ENCODE data around the gene ADAM12.

The ADAM12 gene

DNA sequence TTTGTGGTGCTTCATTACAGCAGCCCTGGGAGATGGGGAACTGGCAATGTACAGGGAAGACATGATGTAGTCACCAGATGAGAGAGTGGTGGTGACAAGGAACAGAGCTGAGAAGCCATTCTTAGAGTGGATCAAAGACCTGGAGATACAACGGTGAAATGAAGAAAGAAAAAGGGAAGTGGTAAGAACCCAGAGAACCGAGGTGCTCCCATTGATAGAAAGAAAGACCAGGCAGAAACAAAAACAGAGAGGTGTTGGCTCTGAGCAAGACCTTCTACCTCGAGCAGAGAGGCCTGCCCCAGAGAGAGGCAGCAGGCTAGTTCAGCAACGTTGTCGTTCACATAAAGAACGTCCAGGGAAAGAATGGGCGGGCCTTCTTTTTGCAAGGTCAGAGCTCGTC, 186.7 kb downstream of the ADAM12 start:
- DNase-seq (ENCODE audit: low read depth): no peak
- H3K4me3 ChIP-seq (replicated peaks; ENCODE audit: low read depth, low read length): no peak overlapping the region
- TF ChIP-seq, protein P1, sequence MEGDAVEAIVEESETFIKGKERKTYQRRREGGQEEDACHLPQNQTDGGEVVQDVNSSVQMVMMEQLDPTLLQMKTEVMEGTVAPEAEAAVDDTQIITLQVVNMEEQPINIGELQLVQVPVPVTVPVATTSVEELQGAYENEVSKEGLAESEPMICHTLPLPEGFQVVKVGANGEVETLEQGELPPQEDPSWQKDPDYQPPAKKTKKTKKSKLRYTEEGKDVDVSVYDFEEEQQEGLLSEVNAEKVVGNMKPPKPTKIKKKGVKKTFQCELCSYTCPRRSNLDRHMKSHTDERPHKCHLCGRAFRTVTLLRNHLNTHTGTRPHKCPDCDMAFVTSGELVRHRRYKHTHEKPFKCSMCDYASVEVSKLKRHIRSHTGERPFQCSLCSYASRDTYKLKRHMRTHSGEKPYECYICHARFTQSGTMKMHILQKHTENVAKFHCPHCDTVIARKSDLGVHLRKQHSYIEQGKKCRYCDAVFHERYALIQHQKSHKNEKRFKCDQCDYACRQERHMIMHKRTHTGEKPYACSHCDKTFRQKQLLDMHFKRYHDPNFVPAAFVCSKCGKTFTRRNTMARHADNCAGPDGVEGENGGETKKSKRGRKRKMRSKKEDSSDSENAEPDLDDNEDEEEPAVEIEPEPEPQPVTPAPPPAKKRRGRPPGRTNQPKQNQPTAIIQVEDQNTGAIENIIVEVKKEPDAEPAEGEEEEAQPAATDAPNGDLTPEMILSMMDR (IDR thresholded peaks at IDR 0.05; ENCODE audit: low read length, missing control alignments): no peak

DNA sequence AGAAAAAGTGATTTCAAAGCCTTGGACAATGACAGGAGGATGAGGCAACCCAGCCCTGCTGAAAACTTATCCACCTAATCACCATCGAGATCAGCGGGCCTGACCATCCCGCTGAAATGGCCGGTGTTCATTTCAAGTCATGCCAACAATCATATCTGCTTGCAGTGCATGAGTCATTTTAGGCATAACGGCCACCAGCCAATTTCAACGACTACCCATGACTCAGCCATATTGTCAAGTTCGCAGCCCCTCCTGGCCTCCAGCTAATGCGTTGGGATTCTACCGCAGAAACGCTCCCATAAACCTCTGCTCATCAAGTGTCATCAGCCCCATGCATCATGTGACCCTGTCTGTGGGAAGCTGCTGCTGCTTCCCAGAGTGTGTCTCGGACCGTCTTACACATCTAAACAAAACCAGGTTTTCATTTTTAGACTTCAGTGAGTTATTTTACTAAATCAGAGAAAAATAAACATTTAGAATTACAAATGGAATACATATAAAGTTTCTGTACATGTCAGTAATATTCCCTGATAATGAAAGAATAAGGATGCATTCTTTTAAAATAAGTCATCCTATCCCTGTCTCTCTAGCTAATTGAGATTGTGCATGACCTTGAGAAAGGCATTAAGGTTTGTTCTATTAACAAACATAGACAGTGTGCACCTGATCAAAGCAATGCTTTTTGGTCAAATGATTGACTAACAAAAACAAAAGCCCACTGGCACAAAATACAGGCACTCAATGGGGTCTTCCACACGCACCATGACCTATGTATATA, 188.9 kb downstream of the ADAM12 start:
- no peak overlapping the region for H3K4me3 ChIP-seq (replicated peaks; ENCODE audit: low read depth, low read length)
- TF ChIP-seq, protein P1 (IDR thresholded peaks at IDR 0.05; ENCODE audit: low read length, missing control alignments): no peak
- peak; percentile 96 for DNase-seq (ENCODE audit: low read depth)

DNA sequence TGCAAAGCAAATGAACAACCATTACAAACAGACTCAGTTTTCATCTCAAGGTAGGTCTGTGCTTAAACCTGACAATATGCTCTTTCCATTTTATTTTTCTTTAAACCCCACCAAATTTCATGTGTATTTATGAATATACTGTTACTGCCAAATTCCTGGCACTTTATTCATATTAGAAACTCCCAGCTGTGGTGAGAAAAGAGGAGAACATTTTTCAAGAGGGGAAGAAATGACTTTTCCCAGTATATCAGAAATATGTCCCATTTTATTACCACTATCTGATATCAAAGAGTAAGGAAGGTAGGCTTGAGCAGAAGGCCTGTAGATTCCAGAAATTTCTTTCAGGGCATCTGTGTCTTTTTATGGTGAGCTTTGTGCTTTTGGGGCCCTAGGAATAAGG, 189.6 kb downstream of the ADAM12 start:
- DNase-seq (ENCODE audit: low read depth): no peak
- H3K4me3 ChIP-seq (replicated peaks; ENCODE audit: low read depth, low read length): no peak overlapping the region
- TF ChIP-seq, protein P1 (IDR thresholded peaks at IDR 0.05; ENCODE audit: low read length, missing control alignments): no peak

DNA sequence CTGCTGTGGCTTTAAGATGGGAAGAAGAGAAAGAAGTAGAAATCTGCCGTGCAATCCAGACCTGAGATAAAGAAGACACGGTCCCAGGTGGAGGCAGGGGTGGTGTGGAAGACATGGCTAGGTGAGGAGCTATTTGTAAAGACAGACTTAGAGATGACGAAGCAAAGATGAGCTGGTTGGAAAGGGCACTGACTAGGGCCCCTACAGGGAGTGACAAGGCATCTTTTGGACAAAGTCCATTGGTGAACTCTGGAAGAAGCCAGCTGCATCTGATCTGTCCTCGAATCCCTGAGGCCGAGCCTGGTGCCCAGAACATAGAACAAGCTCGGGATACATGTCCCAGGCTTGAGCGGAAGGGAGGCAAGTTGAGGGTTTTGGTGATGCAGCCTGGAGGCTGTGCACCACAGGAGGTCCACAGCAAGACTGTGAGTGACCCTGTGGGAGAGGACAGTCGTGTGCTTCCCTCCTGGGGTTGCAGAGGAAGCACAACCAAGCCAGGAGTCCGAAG, 191.2 kb downstream of the ADAM12 start:
- TF ChIP-seq, protein P1 (IDR thresholded peaks at IDR 0.05; ENCODE audit: low read length, missing control alignments): no peak
- H3K4me3 ChIP-seq (replicated peaks; ENCODE audit: low read depth, low read length): no peak overlapping the region
- no peak for DNase-seq (ENCODE audit: low read depth)

DNA sequence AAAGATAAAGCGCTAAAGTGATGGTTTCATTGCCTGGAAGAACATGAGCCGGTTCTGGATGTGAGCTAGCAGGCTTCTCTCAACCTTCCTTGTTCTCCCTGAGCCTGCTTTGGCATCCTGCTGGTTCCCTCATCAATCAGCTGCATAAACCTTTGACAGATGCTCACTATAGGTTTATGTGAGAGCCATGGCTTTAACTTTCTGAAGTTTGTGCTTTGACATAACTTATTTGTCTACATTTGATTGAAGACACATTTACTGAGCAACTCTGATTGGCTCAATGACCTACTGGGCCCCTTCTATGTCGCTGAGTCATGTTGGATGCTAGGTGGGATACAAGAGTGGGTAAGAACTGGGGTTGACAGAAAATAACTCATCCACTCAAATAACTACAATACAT, 192.0 kb downstream of the ADAM12 start:
- H3K4me3 ChIP-seq (replicated peaks; ENCODE audit: low read depth, low read length): no peak overlapping the region
- DNase-seq (ENCODE audit: low read depth): no peak
- TF ChIP-seq, protein P1 (IDR thresholded peaks at IDR 0.05; ENCODE audit: low read length, missing control alignments): no peak

DNA sequence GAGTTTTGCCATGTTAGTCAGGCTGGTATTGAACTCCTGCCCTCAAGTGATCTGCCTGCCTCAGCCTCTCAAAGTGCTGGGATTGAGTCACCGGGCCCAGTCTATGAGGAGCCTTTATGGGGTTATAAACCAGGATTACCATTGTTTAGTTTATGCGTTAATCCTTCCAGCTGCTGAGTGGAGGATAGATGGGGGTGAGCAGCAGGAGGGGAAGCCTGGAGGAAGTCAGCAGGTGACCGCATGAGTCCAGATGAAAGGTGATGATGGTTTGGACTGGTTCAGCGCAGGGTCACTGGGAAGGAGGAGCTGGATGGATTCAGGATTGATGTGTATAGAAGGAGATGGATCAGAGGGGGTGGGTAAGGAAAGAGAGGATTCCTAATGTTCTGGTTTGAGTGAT, 197.1 kb downstream of the ADAM12 start:
- no peak overlapping the region for H3K4me3 ChIP-seq (replicated peaks; ENCODE audit: low read depth, low read length)
- TF ChIP-seq, protein P1 (IDR thresholded peaks at IDR 0.05; ENCODE audit: low read length, missing control alignments): no peak
- no peak for DNase-seq (ENCODE audit: low read depth)
